IPS-20b (cell line): Measurements from ENCODE around the gene SLC25A26.
"Not testable (repeated sequence)": the region's sequence is repeated elsewhere in the genome, so short reads cannot be mapped to it uniquely, and the experiment has no call there.

ENCODE experiments used
- H3K27ac ChIP-seq: one replicate; pipeline ENCODE4 v1.5.1; 2013; ENCODE audit warnings: low read length
- H3K27me3 ChIP-seq: 2 replicates; pipeline ENCODE4 v1.6.1; 2013; ENCODE audit warnings: mild to moderate bottlenecking, low read length, inconsistent platforms; ENCODE audit not compliant: insufficient read depth
- H3K36me3 ChIP-seq: 2 replicates; pipeline ENCODE4 v1.6.1; 2013; ENCODE audit warnings: low read depth, mild to moderate bottlenecking, inconsistent platforms, low read length, moderate library complexity; ENCODE audit not compliant: insufficient read depth
- H3K4me1 ChIP-seq: 2 replicates; pipeline ENCODE4 v1.6.1; 2013; ENCODE audit warnings: mild to moderate bottlenecking, control low read depth, inconsistent platforms, low read length, moderate library complexity; ENCODE audit not compliant: insufficient read depth
- H3K4me3 ChIP-seq: 2 replicates; pipeline ENCODE4 v1.5.1; 2013; ENCODE audit warnings: mild to moderate bottlenecking, low read length, inconsistent platforms
- H3K9ac ChIP-seq: 2 replicates; pipeline ENCODE4 v1.6.1; 2013; ENCODE audit warnings: low read depth, mild to moderate bottlenecking, inconsistent platforms, low read length, moderate library complexity
- H3K9me3 ChIP-seq: 2 replicates; pipeline ENCODE4 v1.6.1; 2013; ENCODE audit warnings: mild to moderate bottlenecking, low read depth, low read length, inconsistent platforms; ENCODE audit not compliant: insufficient read depth

Gene SLC25A26

GRCh38 chr3:66270288-66270687 lies 49.5 kb downstream of the SLC25A26 start:
- H3K9ac ChIP-seq, result no peak overlapping the region

GRCh38 chr3:66270701-66271100 lies 49.9 kb downstream of the SLC25A26 start:
- Histone ChIP-seq H3K27ac (no peak overlapping the region), H3K4me3 (no peak overlapping the region), H3K27me3 (no peaks in the 10 kb centered on the region), H3K36me3 (no peaks in the 10 kb centered on the region), H3K4me1 (no peaks in the 10 kb centered on the region), H3K9ac (no peak overlapping the region), H3K9me3 (no peaks in the 10 kb centered on the region)

More at GRCh38 chr3:66270288-66270687, 49.5 kb downstream of the SLC25A26 start:
- Histone ChIP-seq H3K4me3 (no peak overlapping the region), H3K9me3 (no peaks in the 10 kb centered on the region), H3K4me1 (no peaks in the 10 kb centered on the region), H3K27ac (no peak overlapping the region), H3K27me3 (no peaks in the 10 kb centered on the region), H3K36me3 (no peaks in the 10 kb centered on the region)

GRCh38 chr3:66271231-66271630 lies 50.4 kb downstream of the SLC25A26 start:
- H3K27ac ChIP-seq, result no peak overlapping the region
- H3K9ac ChIP-seq, result no peak overlapping the region
- H3K4me3 ChIP-seq, result no peak overlapping the region
- no peaks in the 10 kb centered on the region for H3K9me3 ChIP-seq
- H3K36me3 ChIP-seq, result no peaks in the 10 kb centered on the region
- H3K27me3 ChIP-seq, result no peaks in the 10 kb centered on the region
- H3K4me1 ChIP-seq, result no peaks in the 10 kb centered on the region

- H3K27ac ChIP-seq, result no peak overlapping the region
- H3K27me3 ChIP-seq, result no peaks in the 10 kb centered on the region
- no peak overlapping the region for H3K9ac ChIP-seq
- H3K4me3 ChIP-seq, result no peak overlapping the region
- no peaks in the 10 kb centered on the region for H3K9me3 ChIP-seq
- H3K36me3 ChIP-seq, result no peaks in the 10 kb centered on the region
- no peaks in the 10 kb centered on the region; the same call in 1 of the 2 replicates for H3K4me1 ChIP-seq
Measured at GRCh38 chr3:66272016-66272415, 51.2 kb downstream of the SLC25A26 start.

- H3K27ac ChIP-seq, H3K4me1 ChIP-seq, H3K9me3 ChIP-seq, H3K9ac ChIP-seq, H3K36me3 ChIP-seq, H3K4me3 ChIP-seq, H3K27me3 ChIP-seq: not testable (repeated sequence)
Measured at GRCh38 chr3:66274837-66275236, 54.0 kb downstream of the SLC25A26 start.

- no peak overlapping the region for H3K4me3 ChIP-seq
- H3K27me3 ChIP-seq, result no peaks in the 10 kb centered on the region
- H3K9me3 ChIP-seq, result no peaks in the 10 kb centered on the region
- H3K9ac ChIP-seq, result no peak overlapping the region
- H3K36me3 ChIP-seq, result no peaks in the 10 kb centered on the region
- peaks cover 5% of the 10 kb centered on the region; the same call in 1 of the 2 replicates for H3K4me1 ChIP-seq
- no peak overlapping the region for H3K27ac ChIP-seq
Measured at GRCh38 chr3:66276705-66277274, 56.0 kb downstream of the SLC25A26 start.

- Histone ChIP-seq H3K9me3 (no peaks in the 10 kb centered on the region), H3K27ac (no peak overlapping the region), H3K27me3 (no peaks in the 10 kb centered on the region), H3K4me1 (peaks cover 5% of the 10 kb centered on the region; the same call in 1 of the 2 replicates), H3K9ac (no peak overlapping the region), H3K4me3 (no peak overlapping the region), H3K36me3 (no peaks in the 10 kb centered on the region)
Measured at GRCh38 chr3:66279168-66279567, 58.4 kb downstream of the SLC25A26 start.

- peaks cover 5% of the 10 kb centered on the region; the same call in 1 of the 2 replicates for H3K4me1 ChIP-seq
- no peaks in the 10 kb centered on the region for H3K36me3 ChIP-seq
- H3K9me3 ChIP-seq, result no peaks in the 10 kb centered on the region
- no peaks in the 10 kb centered on the region for H3K27me3 ChIP-seq
- no peak overlapping the region for H3K9ac ChIP-seq
- H3K27ac ChIP-seq, result no peak overlapping the region
- no peak overlapping the region for H3K4me3 ChIP-seq
Measured at GRCh38 chr3:66280304-66280703, 59.5 kb downstream of the SLC25A26 start.

GRCh38 chr3:66291922-66292321 lies 71.1 kb downstream of the SLC25A26 start:
- H3K9ac ChIP-seq, H3K36me3 ChIP-seq, H3K4me3 ChIP-seq, H3K4me1 ChIP-seq, H3K27ac ChIP-seq, H3K27me3 ChIP-seq, H3K9me3 ChIP-seq: not testable (repeated sequence)

GRCh38 chr3:66297260-66297873 lies 76.6 kb downstream of the SLC25A26 start:
- H3K27ac ChIP-seq, result no peak overlapping the region

GRCh38 chr3:66297900-66298299 lies 77.1 kb downstream of the SLC25A26 start:
- Histone ChIP-seq H3K9me3 (no peaks in the 10 kb centered on the region), H3K27ac (no peak overlapping the region), H3K4me1 (no peaks in the 10 kb centered on the region), H3K36me3 (no peaks in the 10 kb centered on the region), H3K9ac (no peak overlapping the region), H3K4me3 (no peak overlapping the region), H3K27me3 (no peaks in the 10 kb centered on the region)

More at GRCh38 chr3:66297260-66297873, 76.6 kb downstream of the SLC25A26 start:
- Histone ChIP-seq H3K4me3 (no peak overlapping the region), H3K9me3 (no peaks in the 10 kb centered on the region), H3K27me3 (no peaks in the 10 kb centered on the region), H3K9ac (no peak overlapping the region), H3K36me3 (no peaks in the 10 kb centered on the region), H3K4me1 (no peaks in the 10 kb centered on the region; the same call in 1 of the 2 replicates)

GRCh38 chr3:66298591-66298990 lies 77.8 kb downstream of the SLC25A26 start:
- no peak overlapping the region for H3K9ac ChIP-seq
- H3K27me3 ChIP-seq, result no peaks in the 10 kb centered on the region
- H3K36me3 ChIP-seq, result no peaks in the 10 kb centered on the region
- no peaks in the 10 kb centered on the region for H3K4me1 ChIP-seq
- H3K9me3 ChIP-seq, result no peaks in the 10 kb centered on the region
- H3K27ac ChIP-seq, result no peak overlapping the region
- no peak overlapping the region for H3K4me3 ChIP-seq
